A673 (cell line): ENCODE data around the gene KIR2DL4.

ENCODE experiments used
- CTCF ChIP-seq: fragments of 300-800, 200-600 bp; sonication (generic); conservative IDR thresholded peaks from 2 replicates; pipeline ENCODE4 v1.5.1; 2017; ENCODE audit warnings: low read depth, mild to moderate bottlenecking, antibody characterized with exemption, low read length, moderate library complexity, mixed read lengths
- EZH2 ChIP-seq: fragments of 200-600 bp; sonication (generic); IDR thresholded peaks from 2 replicates; pipeline ENCODE4 v1.6.1; 2017; ENCODE audit warnings: borderline replicate concordance, low read depth, mild to moderate bottlenecking, mixed read lengths, antibody characterized with exemption, low read length; ENCODE audit not compliant: poor library complexity, severe bottlenecking

- TF ChIP-seq CTCF (no peak), EZH2 (no peak)
Measured at GRCh38 chr19:54851353-54851752, 47.9 kb downstream of the KIR2DL4 start.
